Keratinocyte (primary cell): Measurements from ENCODE around the gene OR2L3. TPM values are rescaled to one million over a fixed set of nuclear protein-coding genes. Genes with fewer than 3 reads are reported as not detected.

Source experiments
- DNase-seq: peaks from one replicate; pipeline ENCODE4 v3.0.0-alpha.2; 2011; ENCODE audit warnings: low read depth, missing footprints, low spot score
- FAIRE-seq: peaks from 2 replicates; lab custom pipeline; 2011; peaks lifted over from hg19 to GRCh38; lab: Jason Lieb, UNC
- H2AFZ ChIP-seq: 2 replicates; pipeline ENCODE4 v1.6.0; 2012; ENCODE audit warnings: low read length, control low read depth, inconsistent platforms; ENCODE audit not compliant: control insufficient read depth
- H3K27ac ChIP-seq: 2 replicates; pipeline ENCODE4 v1.5.1; 2011; ENCODE audit warnings: low read length; ENCODE audit not compliant: control insufficient read depth, insufficient read depth
- H3K27me3 ChIP-seq: 3 replicates; pipeline ENCODE4 v1.6.0; 2011; ENCODE audit warnings: low read length; ENCODE audit not compliant: control insufficient read depth, insufficient read depth; ENCODE audit errors: extremely low read depth
- H3K36me3 ChIP-seq, 2 experiments: 2 replicates in 1 of 2; 3 replicates in 1 of 2; pipeline ENCODE4 v1.5.1; 2011; ENCODE audit warnings: low read length in 2 of 2, mild to moderate bottlenecking in 1 of 2; ENCODE audit not compliant: control insufficient read depth in 2 of 2, insufficient read depth in 2 of 2; ENCODE audit errors: extremely low read depth in 1 of 2
- H3K4me1 ChIP-seq: 3 replicates; pipeline ENCODE4 v1.5.1; 2011; ENCODE audit warnings: low read length; ENCODE audit not compliant: control insufficient read depth, insufficient read depth; ENCODE audit errors: extremely low read depth
- H3K4me2 ChIP-seq: 3 replicates; pipeline ENCODE4 v1.6.0; 2011; ENCODE audit warnings: low read depth, low read length; ENCODE audit not compliant: control insufficient read depth, insufficient read depth; ENCODE audit errors: extremely low read depth
- H3K4me3 ChIP-seq, 3 experiments: fragments of 200-600 bp in 1 of 3; sonication (generic) in 1 of 3; 2 replicates in 2 of 3; 3 replicates in 1 of 3; pipeline ENCODE4 v1.5.1; 2011 to 2016; ENCODE audit warnings: low read length in 3 of 3, mild to moderate bottlenecking in 3 of 3, control low read depth in 2 of 3, inconsistent platforms in 1 of 3, low read depth in 1 of 3, mixed read lengths in 1 of 3, mixed run types in 1 of 3, moderate library complexity in 1 of 3; ENCODE audit not compliant: control insufficient read depth in 2 of 3, insufficient read depth in 2 of 3; ENCODE audit errors: extremely low read depth in 1 of 3
- H3K79me2 ChIP-seq: 2 replicates; pipeline ENCODE4 v1.6.0; 2012; ENCODE audit warnings: low read length; ENCODE audit not compliant: control insufficient read depth, insufficient read depth
- H3K9ac ChIP-seq: 3 replicates; pipeline ENCODE4 v1.6.0; 2011; ENCODE audit warnings: low read length; ENCODE audit not compliant: control insufficient read depth, insufficient read depth; ENCODE audit errors: extremely low read depth
- H3K9me1 ChIP-seq: 3 replicates; pipeline ENCODE4 v1.6.0; 2011; ENCODE audit warnings: low read length; ENCODE audit not compliant: control insufficient read depth, insufficient read depth; ENCODE audit errors: extremely low read depth
- H3K9me3 ChIP-seq: 2 replicates; pipeline ENCODE4 v1.5.1; 2012; ENCODE audit warnings: low read depth, low read length; ENCODE audit not compliant: control insufficient read depth
- H4K20me1 ChIP-seq: 3 replicates; pipeline ENCODE4 v1.6.0; 2011; ENCODE audit warnings: low read length; ENCODE audit not compliant: control insufficient read depth, insufficient read depth; ENCODE audit errors: extremely low read depth
- EZH2 ChIP-seq: IDR thresholded peaks from one replicate; pipeline ENCODE4 v1.6.1; 2012; ENCODE audit warnings: inconsistent platforms, mild to moderate bottlenecking, low read length, moderate library complexity
- dilution Hi-C: fragments of 300-500 bp; cut with MboI; formaldehyde crosslinking; loops from one replicate; pipeline ENCODE4 v1.7.0; 2020; ENCODE audit warnings: low sequenced_read_pairs; ENCODE audit not compliant: extremely low pct_ligation_motif_present
- polyA plus RNA-seq, 5 experiments: library from polyadenylated mRNA; depleted of rRNA in 3 of 5; stranded (reverse) in 3 of 5; stranded (forward) in 1 of 5; unstranded in 1 of 5; fragments of >200 nt; gene quantifications; 1 replicate in 1 of 5; 2 replicates in 3 of 5; 3 replicates in 1 of 5; pipeline versions ENCODE4 v1.2.1 to v1.2.3, GENCODE V29; 2011 to 2012; ENCODE audit warnings: missing spikeins in 2 of 5, low read depth in 1 of 5, low replicate concordance in 1 of 5
- TF ChIP-seq, protein P1 (sequence below), 3 experiments: IDR thresholded peaks in 1 of 3; conservative IDR thresholded peaks in 1 of 3; optimal IDR thresholded peaks in 1 of 3; 2 replicates in 2 of 3; 3 replicates in 1 of 3; pipeline versions ENCODE3 to v1.5.1; 2011; ENCODE audit warnings: low read length in 3 of 3, mild to moderate bottlenecking in 3 of 3, moderate library complexity in 2 of 3, control low read depth in 1 of 3, inconsistent platforms in 1 of 3; ENCODE audit not compliant: insufficient read depth in 2 of 3; ENCODE audit errors: extremely low read depth in 1 of 3

OR2L3 gene
- polyA plus RNA-seq, 1 donor (not counting 4 experiments of a cell fraction or from before 2014, with no cell fraction given): not detected

DNA sequence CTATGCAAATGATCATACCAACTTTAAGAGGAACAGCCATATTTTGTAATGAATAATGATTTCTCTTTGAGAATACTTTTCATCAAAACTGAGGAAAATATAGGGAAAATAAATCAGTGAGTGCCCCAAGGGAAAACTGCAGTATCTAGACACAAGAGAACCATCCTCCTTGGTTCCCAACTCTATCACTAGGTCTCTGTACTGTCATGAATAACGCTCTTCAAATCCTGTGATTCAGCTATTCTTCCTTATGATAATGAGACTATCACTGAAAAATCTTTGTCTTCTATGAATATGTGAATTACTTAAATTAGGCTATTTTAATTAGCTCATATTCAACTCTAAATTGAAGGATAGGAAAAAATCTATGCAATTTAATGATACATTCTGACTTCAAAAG, 30.8 kb upstream of the OR2L3 start:
- Histone ChIP-seq H2AFZ (no peak overlapping the region), H3K9me1 (no peaks in the 10 kb centered on the region), H4K20me1 (no peaks in the 10 kb centered on the region), H3K27me3 (no peaks in the 10 kb centered on the region), H3K79me2 (no peaks in the 10 kb centered on the region), H3K27ac (no peak overlapping the region), H3K9ac (no peak overlapping the region), H3K9me3 (no peaks in the 10 kb centered on the region), H3K4me1 (no peaks in the 10 kb centered on the region), H3K4me3 (no peak overlapping the region), H3K36me3 (no peaks in the 10 kb centered on the region), H3K4me2 (no peak overlapping the region)
- DNase-seq (no peak), FAIRE-seq (no peak)
- no peak for TF ChIP-seq EZH2
- TF ChIP-seq, protein P1, sequence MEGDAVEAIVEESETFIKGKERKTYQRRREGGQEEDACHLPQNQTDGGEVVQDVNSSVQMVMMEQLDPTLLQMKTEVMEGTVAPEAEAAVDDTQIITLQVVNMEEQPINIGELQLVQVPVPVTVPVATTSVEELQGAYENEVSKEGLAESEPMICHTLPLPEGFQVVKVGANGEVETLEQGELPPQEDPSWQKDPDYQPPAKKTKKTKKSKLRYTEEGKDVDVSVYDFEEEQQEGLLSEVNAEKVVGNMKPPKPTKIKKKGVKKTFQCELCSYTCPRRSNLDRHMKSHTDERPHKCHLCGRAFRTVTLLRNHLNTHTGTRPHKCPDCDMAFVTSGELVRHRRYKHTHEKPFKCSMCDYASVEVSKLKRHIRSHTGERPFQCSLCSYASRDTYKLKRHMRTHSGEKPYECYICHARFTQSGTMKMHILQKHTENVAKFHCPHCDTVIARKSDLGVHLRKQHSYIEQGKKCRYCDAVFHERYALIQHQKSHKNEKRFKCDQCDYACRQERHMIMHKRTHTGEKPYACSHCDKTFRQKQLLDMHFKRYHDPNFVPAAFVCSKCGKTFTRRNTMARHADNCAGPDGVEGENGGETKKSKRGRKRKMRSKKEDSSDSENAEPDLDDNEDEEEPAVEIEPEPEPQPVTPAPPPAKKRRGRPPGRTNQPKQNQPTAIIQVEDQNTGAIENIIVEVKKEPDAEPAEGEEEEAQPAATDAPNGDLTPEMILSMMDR (optimal IDR thresholded peaks at IDR 0.05 in 1 of 3, IDR thresholded peaks at IDR 0.05 in 1 of 3, conservative IDR thresholded peaks at IDR 0.05 in 1 of 3; ENCODE audit: extremely low read depth in 1 of 3, insufficient read depth in 2 of 3, low read length in 3 of 3): no peak
- dilution Hi-C loops: no loop called here

- DNase-seq: no peak
- Histone ChIP-seq H3K9me3 (no peaks in the 10 kb centered on the region), H3K4me3 (no peak within 1 kb of the TSS), H2AFZ (no peak within 1 kb of the TSS), H3K36me3 (no peaks in the 10 kb centered on the region), H3K9me1 (no peaks in the 10 kb centered on the region), H4K20me1 (no peaks in the 10 kb centered on the region), H3K79me2 (no peaks in the 10 kb centered on the region), H3K4me2 (no peak within 1 kb of the TSS), H3K4me1 (no peaks in the 10 kb centered on the region), H3K9ac (no peak within 1 kb of the TSS), H3K27me3 (no peaks in the 10 kb centered on the region), H3K27ac (no peak within 1 kb of the TSS)
- no peak for TF ChIP-seq EZH2
- TF ChIP-seq, protein P1 (optimal IDR thresholded peaks at IDR 0.05 in 1 of 3, IDR thresholded peaks at IDR 0.05 in 1 of 3, conservative IDR thresholded peaks at IDR 0.05 in 1 of 3; ENCODE audit: extremely low read depth in 1 of 3, insufficient read depth in 2 of 3, low read length in 3 of 3): no peak
- no peak for FAIRE-seq
- dilution Hi-C loops: no loop called here
Measured at GRCh38 chr1:248029770-248030169, 16.9 kb upstream of the OR2L3 start, which contains the start of gene OR2L2. TSS of gene OR2L2 (plus strand) at chr1:248030070. CDS start at chr1:248038268, 8,198 bp downstream.
